ENCODE results near the gene AKR1D1. TPM values are rescaled to one million over a fixed set of nuclear protein-coding genes. Genes with fewer than 3 reads are reported as not detected.

Gene AKR1D1
- total and polyA plus RNA-seq, 2 of the 13 experiments (the other 11 are each of a cell fraction or from before 2014, with no cell fraction given) = 6.9 to 37.0 TPM

- TF ChIP-seq, protein P1, sequence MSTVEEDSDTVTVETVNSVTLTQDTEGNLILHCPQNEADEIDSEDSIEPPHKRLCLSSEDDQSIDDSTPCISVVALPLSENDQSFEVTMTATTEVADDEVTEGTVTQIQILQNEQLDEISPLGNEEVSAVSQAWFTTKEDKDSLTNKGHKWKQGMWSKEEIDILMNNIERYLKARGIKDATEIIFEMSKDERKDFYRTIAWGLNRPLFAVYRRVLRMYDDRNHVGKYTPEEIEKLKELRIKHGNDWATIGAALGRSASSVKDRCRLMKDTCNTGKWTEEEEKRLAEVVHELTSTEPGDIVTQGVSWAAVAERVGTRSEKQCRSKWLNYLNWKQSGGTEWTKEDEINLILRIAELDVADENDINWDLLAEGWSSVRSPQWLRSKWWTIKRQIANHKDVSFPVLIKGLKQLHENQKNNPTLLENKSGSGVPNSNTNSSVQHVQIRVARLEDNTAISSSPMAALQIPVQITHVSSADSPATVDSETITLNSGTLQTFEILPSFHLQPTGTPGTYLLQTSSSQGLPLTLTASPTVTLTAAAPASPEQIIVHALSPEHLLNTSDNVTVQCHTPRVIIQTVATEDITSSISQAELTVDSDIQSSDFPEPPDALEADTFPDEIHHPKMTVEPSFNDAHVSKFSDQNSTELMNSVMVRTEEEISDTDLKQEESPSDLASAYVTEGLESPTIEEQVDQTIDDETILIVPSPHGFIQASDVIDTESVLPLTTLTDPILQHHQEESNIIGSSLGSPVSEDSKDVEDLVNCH (CRISPR knock-in tag; IDR thresholded peaks at IDR 0.05) = no peak
- TF ChIP-seq EP300 (IDR thresholded peaks at IDR 0.05; ENCODE audit: low read depth in 2 of 2, low read length in 2 of 2) = peak in 1 of 2 experiments; percentile 66; a peak in 2 of 4 replicates
- TF ChIP-seq EP300 (CRISPR knock-in tag; IDR thresholded peaks at IDR 0.05; ENCODE audit: borderline replicate concordance) = peak; percentile 58; the same call in 1 of the 2 replicates
- TF ChIP-seq ZBTB7A (CRISPR knock-in tag; IDR thresholded peaks at IDR 0.05) = no peak
- TF ChIP-seq NCOA2 (CRISPR knock-in tag; IDR thresholded peaks at IDR 0.05) = peak; percentile 61; the same call in 1 of the 2 replicates
- TF ChIP-seq SRSF1 (optimal IDR thresholded peaks at IDR 0.05; ENCODE audit: low read depth, low read length) = no peak
- TF ChIP-seq SOX6 (IDR thresholded peaks at IDR 0.05) = no peak
- peak; percentile 85 for TF ChIP-seq SOX6 (CRISPR knock-in tag; IDR thresholded peaks at IDR 0.05)
These were observed 13.0 kb downstream of the AKR1D1 start (continued) for GRCh38 chr7:138089080-138089901.

DNA sequence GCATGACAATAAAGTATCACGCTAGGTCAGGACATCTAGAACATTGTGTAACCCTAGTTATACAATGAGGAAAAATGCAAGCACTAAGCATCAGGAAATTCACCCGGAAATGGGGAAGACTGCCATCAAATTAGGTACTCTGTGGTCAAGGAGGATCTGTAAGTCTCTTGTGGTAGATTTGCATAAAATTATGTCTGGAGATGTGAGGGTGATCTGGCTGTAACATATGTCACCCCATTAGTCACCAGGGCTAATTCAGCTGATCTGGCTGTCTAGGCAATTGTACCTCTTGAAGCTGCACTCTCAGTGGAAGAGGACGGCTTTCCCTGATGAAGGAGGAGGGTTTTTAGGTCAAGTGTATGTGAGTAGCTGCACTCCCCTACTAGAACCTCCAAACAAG, 14.8 kb downstream of the AKR1D1 start:
- BruUV-seq (replicated peaks) = no TSS peak
- Histone ChIP-seq H3K79me2 (ENCODE audit: insufficient read depth, low read length) (no peaks in the 10 kb centered on the region), H3K27ac (ENCODE audit: extremely low read length, insufficient read depth, low read length) (no peak overlapping the region), H3K9me3 (ENCODE audit: low read length) (no peaks in the 10 kb centered on the region), H3K4me2 (ENCODE audit: low read depth, low read length) (no peak overlapping the region), H3K4me3 (replicated peaks in 1 of 3; ENCODE audit: insufficient read depth in 1 of 3, low read depth in 2 of 3, low read length in 3 of 3) (no peak overlapping the region), H3K9ac (ENCODE audit: insufficient read depth, low read depth, low read length) (no peak overlapping the region), H3K4me1 (ENCODE audit: insufficient read depth, low read length) (peaks cover 46% of the 10 kb centered on the region), H2AFZ (ENCODE audit: low read length) (no peak overlapping the region), H3K36me3 (replicated peaks in 1 of 2; ENCODE audit: control insufficient read depth in 1 of 2, insufficient read depth in 2 of 2, low read length in 2 of 2) (no peaks in the 10 kb centered on the region; a peak in 1 of 5 replicates), H3K27me3 (ENCODE audit: control insufficient read depth in 1 of 2, insufficient read depth in 2 of 2, low read length in 2 of 2) (no peaks in the 10 kb centered on the region), H4K20me1 (ENCODE audit: insufficient read depth, low read length) (no peaks in the 10 kb centered on the region)
- ChIA-PET POLR2A (no interaction called here), CTCF (ENCODE audit: low intra/inter-chr PET ratio, low total read pairs) (no interaction called here)
- FAIRE-seq (no peak), DNase-seq (ENCODE audit: low spot score) (no peak), ATAC-seq (no peak)
- intact Hi-C loops (cut with micrococcal nuclease; ENCODE audit: unreplicated experiment) (loop anchor here (10.0 kb wide), 2 partner anchors 384 to 644 kb away; no protein-coding TSS in a partner anchor), in situ Hi-C loops (cut with HindIII; ENCODE audit: extremely low pct_ligation_motif_present, low pct_unique_long_range_greater_than_20kb) (no loop called here)
- WGBS (ENCODE audit: low lambda C conversion rate) = 95% methylated on average over 3 of the region's 3 CpGs
- TF ChIP-seq, protein P2, sequence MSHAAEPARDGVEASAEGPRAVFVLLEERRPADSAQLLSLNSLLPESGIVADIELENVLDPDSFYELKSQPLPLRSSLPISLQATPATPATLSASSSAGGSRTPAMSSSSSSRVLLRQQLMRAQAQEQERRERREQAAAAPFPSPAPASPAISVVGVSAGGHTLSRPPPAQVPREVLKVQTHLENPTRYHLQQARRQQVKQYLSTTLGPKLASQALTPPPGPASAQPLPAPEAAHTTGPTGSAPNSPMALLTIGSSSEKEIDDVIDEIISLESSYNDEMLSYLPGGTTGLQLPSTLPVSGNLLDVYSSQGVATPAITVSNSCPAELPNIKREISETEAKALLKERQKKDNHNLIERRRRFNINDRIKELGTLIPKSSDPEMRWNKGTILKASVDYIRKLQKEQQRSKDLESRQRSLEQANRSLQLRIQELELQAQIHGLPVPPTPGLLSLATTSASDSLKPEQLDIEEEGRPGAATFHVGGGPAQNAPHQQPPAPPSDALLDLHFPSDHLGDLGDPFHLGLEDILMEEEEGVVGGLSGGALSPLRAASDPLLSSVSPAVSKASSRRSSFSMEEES (CRISPR knock-in tag; IDR thresholded peaks at IDR 0.05) = no peak
- TF ChIP-seq ZNF546 (CRISPR knock-in tag; conservative IDR thresholded peaks at IDR 0.05) = no peak
- TF ChIP-seq SRSF9 (IDR thresholded peaks at IDR 0.05; ENCODE audit: borderline replicate concordance, insufficient read depth, low read depth, low read length, poor library complexity, severe bottlenecking) = no peak
- TF ChIP-seq ZNF281 (CRISPR knock-in tag; IDR thresholded peaks at IDR 0.05; ENCODE audit: borderline replicate concordance) = no peak
- TF ChIP-seq BRCA1 (CRISPR knock-in tag; IDR thresholded peaks at IDR 0.05) = no peak
- no peak for TF ChIP-seq ZNF232 (CRISPR knock-in tag; IDR thresholded peaks at IDR 0.05; ENCODE audit: borderline replicate concordance)
- no peak for TF ChIP-seq AGO1 (IDR thresholded peaks at IDR 0.05; ENCODE audit: low read depth, low read length, poor library complexity, severe bottlenecking)
- TF ChIP-seq FOSL2 (CRISPR knock-in tag; IDR thresholded peaks at IDR 0.05) = no peak

All from HepG2 (cell line).